SK-N-SH (cell line): ENCODE measurements around the gene ISL2. TPM values are rescaled to one million over a fixed set of nuclear protein-coding genes. Genes with fewer than 3 reads are reported as not detected.
"Not testable (repeated sequence)": the region's sequence is repeated elsewhere in the genome, so short reads cannot be mapped to it uniquely, and the experiment has no call there.

Source experiments
- CTCF ChIA-PET: fragments of 300-600, 350-600 bp; formaldehyde crosslinking; extraction: SDS; loops from one replicate; lab custom pipeline; 2021; lab: Yijun Ruan, JAX
- POLR2A ChIA-PET: fragments of 350-600 bp; sonication (Branson Sonifier 250); formaldehyde crosslinking; extraction: SDS; loops from one replicate; lab custom pipeline; 2020; ENCODE audit warnings: antibody characterized with exemption, inconsistent platforms; lab: Yijun Ruan, JAX
- DNase-seq: peaks from one replicate; pipeline ENCODE4 v3.0.0; 2012
- H2AFZ ChIP-seq: fragments of 200-600 bp; sonication (generic); 2 replicates; pipeline ENCODE4 v1.8.1; 2016; ENCODE audit warnings: antibody characterized with exemption, mild to moderate bottlenecking, low read depth
- H3F3A ChIP-seq: fragments of 200-600 bp; sonication (generic); replicated peaks from 2 replicates; pipeline ENCODE3; 2016; ENCODE audit warnings: antibody characterized with exemption, mild to moderate bottlenecking; ENCODE audit not compliant: insufficient read depth
- H3K27ac ChIP-seq, 2 experiments: fragments of 200-500 bp in 1 of 2; fragments of 200-600 bp in 1 of 2; sonication (Bioruptor generic) in 1 of 2; sonication (generic), shearing (Covaris generic) in 1 of 2; 2 replicates each; pipeline versions ENCODE4 v1.5.1 to v1.6.1; 2014 to 2016; ENCODE audit warnings: low read depth in 2 of 2, inconsistent platforms in 1 of 2, low read length in 1 of 2, mild to moderate bottlenecking in 1 of 2, mixed read lengths in 1 of 2
- H3K27me3 ChIP-seq: fragments of 200-600 bp; sonication (generic), shearing (Covaris generic); 2 replicates; pipeline ENCODE4 v1.6.1; 2016; ENCODE audit warnings: mixed run types; ENCODE audit not compliant: insufficient read depth
- H3K36me3 ChIP-seq, 2 experiments: fragments of 200-500 bp in 1 of 2; fragments of 200-600 bp in 1 of 2; sonication (Bioruptor generic) in 1 of 2; sonication (generic) in 1 of 2; replicated peaks in 1 of 2; 2 replicates each; pipeline versions ENCODE3 to v1.5.1; 2014 to 2016; ENCODE audit warnings: low read length in 1 of 2, mild to moderate bottlenecking in 1 of 2; ENCODE audit not compliant: insufficient read depth in 2 of 2, control insufficient read depth in 1 of 2
- H3K4me1 ChIP-seq, 2 experiments: fragments of 200-500 bp in 1 of 2; fragments of 200-600 bp in 1 of 2; sonication (Bioruptor generic) in 1 of 2; sonication (generic), shearing (Covaris generic) in 1 of 2; 2 replicates each; pipeline versions ENCODE4 v1.5.1 to v1.6.1; 2014 to 2016; ENCODE audit warnings: low read depth in 1 of 2, low read length in 1 of 2, mixed run types in 1 of 2; ENCODE audit not compliant: insufficient read depth in 2 of 2, control insufficient read depth in 1 of 2
- H3K4me2 ChIP-seq: fragments of 200-600 bp; sonication (generic), shearing (Covaris generic); 2 replicates; pipeline ENCODE4 v1.6.1; 2017; ENCODE audit warnings: mixed run types
- H3K4me3 ChIP-seq, 2 experiments: fragments of 200-500 bp in 1 of 2; fragments of 200-600 bp in 1 of 2; sonication (Bioruptor generic) in 1 of 2; sonication (generic), shearing (Covaris generic) in 1 of 2; 2 replicates each; pipeline versions ENCODE4 v1.5.1 to v1.8.1; 2014 to 2016; ENCODE audit warnings: low read depth in 2 of 2, inconsistent platforms in 1 of 2, low read length in 1 of 2, mild to moderate bottlenecking in 1 of 2, mixed read lengths in 1 of 2, moderate library complexity in 1 of 2
- H3K79me2 ChIP-seq: fragments of 200-600 bp; sonication (generic); 2 replicates; pipeline ENCODE4 v1.8.1; 2017; ENCODE audit warnings: mild to moderate bottlenecking; ENCODE audit not compliant: insufficient read depth
- H3K9ac ChIP-seq: fragments of 200-600 bp; sonication (generic); 2 replicates; pipeline ENCODE4 v1.6.1; 2017; ENCODE audit warnings: mixed run types
- H3K9me2 ChIP-seq: fragments of 200-600 bp; sonication (generic); 2 replicates; pipeline ENCODE4 v1.6.1; 2017; ENCODE audit warnings: mixed run types
- H3K9me3 ChIP-seq: fragments of 200-600 bp; sonication (generic); 2 replicates; pipeline ENCODE4 v1.6.1; 2017; ENCODE audit warnings: mixed run types, mild to moderate bottlenecking, moderate library complexity
- H4K20me1 ChIP-seq: fragments of 200-600 bp; sonication (generic); 2 replicates; pipeline ENCODE4 v1.6.1; 2017; ENCODE audit warnings: mild to moderate bottlenecking, mixed run types; ENCODE audit not compliant: insufficient read depth
- ELF1 ChIP-seq: IDR thresholded peaks from 2 replicates; pipeline ENCODE4 v1.4.0; 2012
- EP300 ChIP-seq, 2 experiments: IDR thresholded peaks; 2 replicates each; pipeline versions ENCODE4 v1.4.0 to v1.6.1; 2012; ENCODE audit warnings: borderline replicate concordance in 1 of 2, low read depth in 1 of 2, low read length in 1 of 2
- FOSL2 ChIP-seq: IDR thresholded peaks from 2 replicates; pipeline ENCODE4 v1.4.0; 2012; ENCODE audit warnings: low read depth, mild to moderate bottlenecking, moderate library complexity, borderline replicate concordance
- FOXJ3 ChIP-seq: sonication (generic); formaldehyde crosslinking; IDR thresholded peaks from 2 replicates; pipeline ENCODE4 v1.5.1; 2020; ENCODE audit warnings: mild to moderate bottlenecking, missing genetic modification reagents
- FOXM1 ChIP-seq: IDR thresholded peaks from 2 replicates; pipeline ENCODE4 v1.4.0; 2012; ENCODE audit warnings: low read depth, mild to moderate bottlenecking
- GABPA ChIP-seq: IDR thresholded peaks from 2 replicates; pipeline ENCODE4 v1.4.0; 2012; ENCODE audit warnings: low read depth, mild to moderate bottlenecking
- MEF2A ChIP-seq: IDR thresholded peaks from 2 replicates; pipeline ENCODE4 v1.4.0; 2012; ENCODE audit warnings: low read depth, borderline replicate concordance
- NFIC ChIP-seq: IDR thresholded peaks from 2 replicates; pipeline ENCODE4 v1.4.0; 2012; ENCODE audit warnings: borderline replicate concordance
- RAD21 ChIP-seq: IDR thresholded peaks from 2 replicates; pipeline ENCODE4 v1.6.1; 2012; ENCODE audit warnings: mild to moderate bottlenecking, low read length
- RCOR1 ChIP-seq: fragments of 150-350 bp; IDR thresholded peaks from 2 replicates; pipeline ENCODE4 v1.6.1; 2017; ENCODE audit warnings: antibody characterized with exemption, low read length
- RFX5 ChIP-seq: IDR thresholded peaks from 2 replicates; pipeline ENCODE4 v1.6.1; 2012; ENCODE audit warnings: mild to moderate bottlenecking, improper control_type of control experiment, low read length
- RXRA ChIP-seq: IDR thresholded peaks from 2 replicates; pipeline ENCODE4 v1.4.0; 2012; ENCODE audit warnings: low read depth, mild to moderate bottlenecking, borderline replicate concordance
- SIN3A ChIP-seq: IDR thresholded peaks from 2 replicates; pipeline ENCODE4 v1.6.1; 2012; ENCODE audit warnings: low read depth, mild to moderate bottlenecking, low read length, moderate library complexity, borderline replicate concordance
- SMC3 ChIP-seq: IDR thresholded peaks from 2 replicates; pipeline ENCODE4 v1.6.1; 2012; ENCODE audit warnings: low read depth, low read length, improper control_type of control experiment
- TCF12 ChIP-seq: IDR thresholded peaks from 2 replicates; pipeline ENCODE4 v1.4.0; 2012
- WGBS: methylation state at CpG from one replicate; pipeline ENCODE4 v1.1.6; 2017; ENCODE audit warnings: low lambda C conversion rate; 5-methylcytosine and 5-hydroxymethylcytosine counted together
- polyA plus RNA-seq, 3 experiments: library from polyadenylated mRNA; depleted of rRNA; stranded (reverse); fragments of >200 nt; gene quantifications; 2 replicates each; pipeline ENCODE4 v1.2.3, GENCODE V29; 2012
- TF ChIP-seq, protein P1 (sequence below): IDR thresholded peaks from 2 replicates; pipeline ENCODE4 v1.4.0; 2012; ENCODE audit warnings: low read depth, borderline replicate concordance
- TF ChIP-seq, protein P2 (sequence below): fragments of 150-350 bp; IDR thresholded peaks from 2 replicates; pipeline ENCODE4 v1.6.1; 2016; ENCODE audit warnings: mild to moderate bottlenecking, low read depth, low read length
- TF ChIP-seq, protein P3 (sequence below): fragments of 200-600 bp; sonication (generic); IDR thresholded peaks from 2 replicates; pipeline ENCODE4 v1.6.1; 2017; ENCODE audit warnings: antibody characterized with exemption, mild to moderate bottlenecking, moderate library complexity
- TF ChIP-seq, protein P4 (sequence below): IDR thresholded peaks from 2 replicates; pipeline ENCODE4; 2012
- TF ChIP-seq, protein P5 (sequence below): fragments of 150-350 bp; IDR thresholded peaks from 2 replicates; pipeline ENCODE4 v1.6.1; 2017; ENCODE audit warnings: antibody characterized with exemption, low read length, low read depth, borderline replicate concordance

Gene ISL2
- polyA plus RNA-seq, 1 of the 3 experiments (the other 2 are of a cell fraction): 6.0 TPM

DNA sequence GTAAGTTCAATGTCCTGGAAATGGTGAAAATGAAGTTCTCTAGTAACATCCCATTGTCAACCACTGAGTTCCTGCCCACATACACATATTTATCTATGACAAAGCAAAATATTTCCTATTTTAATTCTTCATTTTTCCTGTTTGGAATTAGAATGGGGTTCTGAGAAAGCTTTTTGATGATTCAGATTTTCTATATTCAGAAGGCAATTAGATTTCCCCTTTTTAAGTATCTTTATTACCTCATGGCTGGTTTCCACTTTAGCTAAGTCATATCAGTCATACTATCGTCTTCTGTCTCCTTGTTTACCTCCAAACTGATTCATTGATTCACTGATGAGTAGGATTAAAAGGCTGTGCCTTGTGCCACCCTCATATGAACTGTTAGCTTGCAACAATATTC is 43.2 kb upstream of the ISL2 start:
- no peaks in the 10 kb centered on the region for H3K9me2 ChIP-seq
- no peak overlapping the region for H2AFZ ChIP-seq
- no peaks in the 10 kb centered on the region for H3K36me3 ChIP-seq
- WGBS: 30% methylated on average over 1 of the region's 1 CpG
- peak overlapping the region in 1 of 2 experiments; percentile 54; a peak in 2 of 4 replicates for H3K27ac ChIP-seq
- ChIA-PET CTCF (interaction anchor here (1.6 kb wide), 1 partner anchor 103 kb away, joined by 3 read pairs; no protein-coding TSS in a partner anchor), POLR2A (no interaction called here)
- no peaks in the 10 kb centered on the region for H3K9me3 ChIP-seq
- H3K4me3 ChIP-seq: no peak overlapping the region
- peaks cover 84% of the 10 kb centered on the region for H3K79me2 ChIP-seq
- TF ChIP-seq RFX5: no peak
- TF ChIP-seq, protein P1, sequence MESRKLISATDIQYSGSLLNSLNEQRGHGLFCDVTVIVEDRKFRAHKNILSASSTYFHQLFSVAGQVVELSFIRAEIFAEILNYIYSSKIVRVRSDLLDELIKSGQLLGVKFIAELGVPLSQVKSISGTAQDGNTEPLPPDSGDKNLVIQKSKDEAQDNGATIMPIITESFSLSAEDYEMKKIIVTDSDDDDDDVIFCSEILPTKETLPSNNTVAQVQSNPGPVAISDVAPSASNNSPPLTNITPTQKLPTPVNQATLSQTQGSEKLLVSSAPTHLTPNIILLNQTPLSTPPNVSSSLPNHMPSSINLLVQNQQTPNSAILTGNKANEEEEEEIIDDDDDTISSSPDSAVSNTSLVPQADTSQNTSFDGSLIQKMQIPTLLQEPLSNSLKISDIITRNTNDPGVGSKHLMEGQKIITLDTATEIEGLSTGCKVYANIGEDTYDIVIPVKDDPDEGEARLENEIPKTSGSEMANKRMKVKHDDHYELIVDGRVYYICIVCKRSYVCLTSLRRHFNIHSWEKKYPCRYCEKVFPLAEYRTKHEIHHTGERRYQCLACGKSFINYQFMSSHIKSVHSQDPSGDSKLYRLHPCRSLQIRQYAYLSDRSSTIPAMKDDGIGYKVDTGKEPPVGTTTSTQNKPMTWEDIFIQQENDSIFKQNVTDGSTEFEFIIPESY: no peak
- no peak for TF ChIP-seq NFIC
- no peak for TF ChIP-seq SIN3A
- TF ChIP-seq, protein P2, sequence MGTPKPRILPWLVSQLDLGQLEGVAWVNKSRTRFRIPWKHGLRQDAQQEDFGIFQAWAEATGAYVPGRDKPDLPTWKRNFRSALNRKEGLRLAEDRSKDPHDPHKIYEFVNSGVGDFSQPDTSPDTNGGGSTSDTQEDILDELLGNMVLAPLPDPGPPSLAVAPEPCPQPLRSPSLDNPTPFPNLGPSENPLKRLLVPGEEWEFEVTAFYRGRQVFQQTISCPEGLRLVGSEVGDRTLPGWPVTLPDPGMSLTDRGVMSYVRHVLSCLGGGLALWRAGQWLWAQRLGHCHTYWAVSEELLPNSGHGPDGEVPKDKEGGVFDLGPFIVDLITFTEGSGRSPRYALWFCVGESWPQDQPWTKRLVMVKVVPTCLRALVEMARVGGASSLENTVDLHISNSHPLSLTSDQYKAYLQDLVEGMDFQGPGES: no peak
- TF ChIP-seq FOXJ3 (CRISPR knock-in tag): no peak
- no peak for TF ChIP-seq FOSL2
- TF ChIP-seq RXRA: no peak
- no peak for TF ChIP-seq FOXM1
- TF ChIP-seq EP300 (IDR thresholded peaks at IDR 0.05; ENCODE audit: borderline replicate concordance in 1 of 2, low read depth in 1 of 2, low read length in 1 of 2): no peak
- no peak for TF ChIP-seq GABPA
- TF ChIP-seq, protein P3, sequence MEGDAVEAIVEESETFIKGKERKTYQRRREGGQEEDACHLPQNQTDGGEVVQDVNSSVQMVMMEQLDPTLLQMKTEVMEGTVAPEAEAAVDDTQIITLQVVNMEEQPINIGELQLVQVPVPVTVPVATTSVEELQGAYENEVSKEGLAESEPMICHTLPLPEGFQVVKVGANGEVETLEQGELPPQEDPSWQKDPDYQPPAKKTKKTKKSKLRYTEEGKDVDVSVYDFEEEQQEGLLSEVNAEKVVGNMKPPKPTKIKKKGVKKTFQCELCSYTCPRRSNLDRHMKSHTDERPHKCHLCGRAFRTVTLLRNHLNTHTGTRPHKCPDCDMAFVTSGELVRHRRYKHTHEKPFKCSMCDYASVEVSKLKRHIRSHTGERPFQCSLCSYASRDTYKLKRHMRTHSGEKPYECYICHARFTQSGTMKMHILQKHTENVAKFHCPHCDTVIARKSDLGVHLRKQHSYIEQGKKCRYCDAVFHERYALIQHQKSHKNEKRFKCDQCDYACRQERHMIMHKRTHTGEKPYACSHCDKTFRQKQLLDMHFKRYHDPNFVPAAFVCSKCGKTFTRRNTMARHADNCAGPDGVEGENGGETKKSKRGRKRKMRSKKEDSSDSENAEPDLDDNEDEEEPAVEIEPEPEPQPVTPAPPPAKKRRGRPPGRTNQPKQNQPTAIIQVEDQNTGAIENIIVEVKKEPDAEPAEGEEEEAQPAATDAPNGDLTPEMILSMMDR: no peak
- TF ChIP-seq TCF12: no peak
- no peak for TF ChIP-seq MEF2A
- TF ChIP-seq ELF1: no peak
- no peak for TF ChIP-seq SMC3
- TF ChIP-seq, protein P4, sequence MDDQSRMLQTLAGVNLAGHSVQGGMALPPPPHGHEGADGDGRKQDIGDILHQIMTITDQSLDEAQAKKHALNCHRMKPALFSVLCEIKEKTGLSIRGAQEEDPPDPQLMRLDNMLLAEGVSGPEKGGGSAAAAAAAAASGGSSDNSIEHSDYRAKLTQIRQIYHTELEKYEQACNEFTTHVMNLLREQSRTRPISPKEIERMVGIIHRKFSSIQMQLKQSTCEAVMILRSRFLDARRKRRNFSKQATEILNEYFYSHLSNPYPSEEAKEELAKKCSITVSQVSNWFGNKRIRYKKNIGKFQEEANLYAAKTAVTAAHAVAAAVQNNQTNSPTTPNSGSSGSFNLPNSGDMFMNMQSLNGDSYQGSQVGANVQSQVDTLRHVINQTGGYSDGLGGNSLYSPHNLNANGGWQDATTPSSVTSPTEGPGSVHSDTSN: no peak
- no peak for TF ChIP-seq RCOR1
- TF ChIP-seq, protein P5, sequence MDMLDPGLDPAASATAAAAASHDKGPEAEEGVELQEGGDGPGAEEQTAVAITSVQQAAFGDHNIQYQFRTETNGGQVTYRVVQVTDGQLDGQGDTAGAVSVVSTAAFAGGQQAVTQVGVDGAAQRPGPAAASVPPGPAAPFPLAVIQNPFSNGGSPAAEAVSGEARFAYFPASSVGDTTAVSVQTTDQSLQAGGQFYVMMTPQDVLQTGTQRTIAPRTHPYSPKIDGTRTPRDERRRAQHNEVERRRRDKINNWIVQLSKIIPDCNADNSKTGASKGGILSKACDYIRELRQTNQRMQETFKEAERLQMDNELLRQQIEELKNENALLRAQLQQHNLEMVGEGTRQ: no peak
- TF ChIP-seq RAD21: no peak
- no peaks in the 10 kb centered on the region for H3K27me3 ChIP-seq
- peaks cover 11% of the 10 kb centered on the region for H3F3A ChIP-seq
- peaks cover 0 to 8% of the 10 kb centered on the region in 2 experiments; a peak in 3 of 4 replicates for H3K4me1 ChIP-seq
- DNase-seq: no peak
- peaks cover 12% of the 10 kb centered on the region for H4K20me1 ChIP-seq
- H3K4me2 ChIP-seq: peak overlapping the region; percentile 40; the same call in 1 of the 2 replicates
- H3K9ac ChIP-seq: no peak overlapping the region

DNA sequence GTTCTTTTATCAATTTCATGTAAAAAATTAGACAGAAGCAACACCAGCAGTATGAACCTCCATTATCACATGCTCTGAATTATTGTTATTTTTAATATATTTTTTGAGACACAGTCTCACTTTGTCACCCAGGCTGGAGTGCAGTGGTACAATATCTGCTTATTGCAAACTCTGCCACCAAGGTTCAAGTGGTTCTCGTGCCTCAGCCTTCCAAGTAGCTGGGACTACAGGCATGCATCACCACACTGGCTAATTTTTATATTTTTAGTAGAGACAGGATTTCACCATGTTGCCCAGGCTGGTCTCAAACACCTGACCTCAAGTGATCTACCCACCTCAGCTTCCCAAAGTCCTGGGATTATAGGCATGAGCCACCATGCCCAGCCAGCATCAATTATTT is 42.1 kb upstream of the ISL2 start:
- POLR2A ChIA-PET, H3K9me3 ChIP-seq, H3K9ac ChIP-seq, H2AFZ ChIP-seq, H3K4me2 ChIP-seq, H3K4me3 ChIP-seq, H3K27me3 ChIP-seq, H3K27ac ChIP-seq, H3K4me1 ChIP-seq, DNase-seq, H3K36me3 ChIP-seq, H3K9me2 ChIP-seq: not testable (repeated sequence)
- Histone ChIP-seq H4K20me1 (peaks cover 23% of the 10 kb centered on the region), H3K79me2 (peaks cover 89% of the 10 kb centered on the region), H3F3A (peaks cover 11% of the 10 kb centered on the region)
- WGBS: 90% methylated on average over 1 of the region's 1 CpG
- CTCF ChIA-PET: interaction anchor here (0.8 to 1.6 kb wide), 2 partner anchors 39 to 104 kb away, joined by 3 read pairs; no protein-coding TSS in a partner anchor
